ENCODE measurements around the gene ALDH4A1.

GRCh38 chr1:18901147-18901951, 1.0 kb downstream of the ALDH4A1 start:
- no peak for TF ChIP-seq POLR2AphosphoS5 (IDR thresholded peaks at IDR 0.05)
- TF ChIP-seq CTCF (IDR thresholded peaks at IDR 0.05) = no peak
- TF ChIP-seq EP300 (IDR thresholded peaks at IDR 0.05) = no peak
- no peak for TF ChIP-seq POLR2A (IDR thresholded peaks at IDR 0.05)

Measured in stomach (tissue), 4 donors.